ENCODE data around the gene LRMDA.
A peak's percentile ranks its signal among the peaks of the same experiment; 100 is the strongest.

LRMDA gene

GRCh38 chr10:76020630-76021029, 589.2 kb downstream of the LRMDA start:
- no peak for DNase-seq (ENCODE audit: low read depth, low spot score)

- no peak for DNase-seq (ENCODE audit: low read depth, low spot score)
Measured at GRCh38 chr10:76021398-76021797, 590.0 kb downstream of the LRMDA start.

- DNase-seq (ENCODE audit: low read depth, low spot score) = no peak
Measured at GRCh38 chr10:76022366-76022765, 590.9 kb downstream of the LRMDA start.

- no peak for DNase-seq (ENCODE audit: low read depth, low spot score)
Measured at GRCh38 chr10:76023007-76023406, 591.6 kb downstream of the LRMDA start.

- DNase-seq (ENCODE audit: low read depth, low spot score) = no peak
Measured at GRCh38 chr10:76024460-76025123, 593.2 kb downstream of the LRMDA start.

- DNase-seq (ENCODE audit: low read depth, low spot score) = no peak
Measured at GRCh38 chr10:76025124-76025477, 593.7 kb downstream of the LRMDA start.

- DNase-seq (ENCODE audit: low read depth, low spot score) = no peak
Measured at GRCh38 chr10:76026176-76026771, 594.9 kb downstream of the LRMDA start.

GRCh38 chr10:76026905-76027304, 595.5 kb downstream of the LRMDA start:
- DNase-seq (ENCODE audit: low read depth, low spot score) = no peak

- no peak for DNase-seq (ENCODE audit: low read depth, low spot score)
Measured at GRCh38 chr10:76029782-76030181, 598.4 kb downstream of the LRMDA start.

- DNase-seq (ENCODE audit: low read depth, low spot score) = no peak
Measured at GRCh38 chr10:76031099-76031498, 599.7 kb downstream of the LRMDA start.

GRCh38 chr10:76031769-76032699, 600.6 kb downstream of the LRMDA start:
- no peak for DNase-seq (ENCODE audit: low read depth, low spot score)

GRCh38 chr10:76032700-76033039, 601.2 kb downstream of the LRMDA start:
- DNase-seq (ENCODE audit: low read depth, low spot score) = no peak

GRCh38 chr10:76033457-76034196, 602.2 kb downstream of the LRMDA start:
- DNase-seq (ENCODE audit: low read depth, low spot score) = peak; percentile 73

GRCh38 chr10:76034353-76035205, 603.2 kb downstream of the LRMDA start:
- peak; percentile 26 for DNase-seq (ENCODE audit: low read depth, low spot score)

- peak; percentile 60 for DNase-seq (ENCODE audit: low read depth, low spot score)
Measured at GRCh38 chr10:76035206-76036110, 604.0 kb downstream of the LRMDA start.

- DNase-seq (ENCODE audit: low read depth, low spot score) = peak; percentile 83
Measured at GRCh38 chr10:76036111-76036940, 604.9 kb downstream of the LRMDA start.

GRCh38 chr10:76036962-76037361, 605.5 kb downstream of the LRMDA start:
- DNase-seq (ENCODE audit: low read depth, low spot score) = no peak

GRCh38 chr10:76037531-76038155, 606.2 kb downstream of the LRMDA start:
- DNase-seq (ENCODE audit: low read depth, low spot score) = no peak

GRCh38 chr10:76038696-76039095, 607.3 kb downstream of the LRMDA start:
- no peak for DNase-seq (ENCODE audit: low read depth, low spot score)
